PFSK-1 (cell line): ENCODE measurements around the gene SORD.

Source experiments
- FOXP2 ChIP-seq: optimal IDR thresholded peaks from 2 replicates; pipeline ENCODE3; 2011; ENCODE audit warnings: borderline replicate concordance, control low read depth, inconsistent platforms; ENCODE audit not compliant: insufficient read depth; ENCODE audit errors: extremely low read length, extremely low read depth
- POLR2AphosphoS5 ChIP-seq: IDR thresholded peaks from 2 replicates; pipeline ENCODE4 v1.6.1; 2012; ENCODE audit warnings: low read depth, mild to moderate bottlenecking, control low read depth, low read length, moderate library complexity
- REST ChIP-seq, 2 experiments: IDR thresholded peaks; 2 replicates each; pipeline versions ENCODE4 v1.6.1 to v1.8.0; 2011 to 2012; ENCODE audit warnings: low read depth in 2 of 2, low read length in 2 of 2, control low read depth in 1 of 2, inconsistent platforms in 1 of 2, mild to moderate bottlenecking in 1 of 2, moderate library complexity in 1 of 2; ENCODE audit not compliant: insufficient read depth in 1 of 2
- SIN3A ChIP-seq: IDR thresholded peaks from 2 replicates; pipeline ENCODE4 v1.6.1; 2012; ENCODE audit warnings: mild to moderate bottlenecking, low read length, moderate library complexity, borderline replicate concordance; ENCODE audit not compliant: insufficient read depth
- TAF1 ChIP-seq: IDR thresholded peaks from 2 replicates; pipeline ENCODE4 v1.6.1; 2012; ENCODE audit warnings: low read length, control low read depth, borderline replicate concordance; ENCODE audit not compliant: insufficient read depth

GRCh38 chr15:45093622-45094357 lies 70.8 kb downstream of the SORD start:
- no peak for TF ChIP-seq POLR2AphosphoS5
- no peak for TF ChIP-seq REST (IDR thresholded peaks at IDR 0.05; ENCODE audit: insufficient read depth in 1 of 2, low read depth in 2 of 2, low read length in 2 of 2)
- TF ChIP-seq SIN3A, result no peak
- no peak for TF ChIP-seq FOXP2
- TF ChIP-seq TAF1, result no peak
